Smooth muscle cell (in vitro differentiated cells): ENCODE measurements around the gene ATP5F1E. TPM values are rescaled to one million over a fixed set of nuclear protein-coding genes. Genes with fewer than 3 reads are reported as not detected.

ENCODE experiments used
- DNase-seq: peaks from one replicate; lab custom pipeline; 2025; ENCODE audit not compliant: unreplicated experiment; lab: John Stamatoyannopoulos, UW
- H2AFZ ChIP-seq: fragments of 200-600 bp; sonication (generic); 2 replicates; pipeline ENCODE4 v1.6.0; 2016; ENCODE audit warnings: antibody characterized with exemption, low read depth, mild to moderate bottlenecking
- H3F3A ChIP-seq: fragments of 200-600 bp; sonication (generic); 2 replicates; pipeline ENCODE4 v1.6.0; 2017; ENCODE audit warnings: antibody characterized with exemption, low read depth
- H3K27ac ChIP-seq: fragments of 200-600 bp; sonication (generic); 2 replicates; pipeline ENCODE4 v1.5.1; 2016; ENCODE audit warnings: low read depth, mild to moderate bottlenecking
- H3K27me3 ChIP-seq: fragments of 200-600 bp; sonication (generic); 2 replicates; pipeline ENCODE4 v1.6.1; 2016; ENCODE audit warnings: low read depth, mild to moderate bottlenecking
- H3K36me3 ChIP-seq: fragments of 200-600 bp; sonication (generic); 2 replicates; pipeline ENCODE4 v1.5.1; 2016; ENCODE audit warnings: low read depth
- H3K4me1 ChIP-seq: fragments of 200-600 bp; sonication (generic); 2 replicates; pipeline ENCODE4 v1.5.1; 2016; ENCODE audit warnings: low read depth
- H3K4me2 ChIP-seq: fragments of 200-600 bp; sonication (generic); 2 replicates; pipeline ENCODE4 v1.6.0; 2016; ENCODE audit warnings: mild to moderate bottlenecking
- H3K4me3 ChIP-seq: fragments of 200-600 bp; sonication (generic); 2 replicates; pipeline ENCODE4 v1.5.1; 2016; ENCODE audit warnings: mild to moderate bottlenecking
- H3K79me2 ChIP-seq: fragments of 200-600 bp; sonication (generic); 2 replicates; pipeline ENCODE4 v1.6.0; 2016; ENCODE audit warnings: low read depth, mild to moderate bottlenecking
- H3K9ac ChIP-seq: fragments of 200-600 bp; sonication (generic); 2 replicates; pipeline ENCODE4 v1.6.0; 2016; ENCODE audit warnings: low read depth
- H3K9me3 ChIP-seq: fragments of 200-600 bp; sonication (generic); replicated peaks from 2 replicates; pipeline ENCODE4 v1.5.1; 2016; ENCODE audit warnings: low read depth
- H4K20me1 ChIP-seq: fragments of 200-600 bp; sonication (generic); 2 replicates; pipeline ENCODE4 v1.6.0; 2016; ENCODE audit warnings: low read depth
- WGBS: methylation state at CpG from one replicate; pipeline ENCODE4 v1.1.7; 2016; ENCODE audit warnings: low lambda C conversion rate; 5-methylcytosine and 5-hydroxymethylcytosine counted together
- polyA plus RNA-seq: library from polyadenylated mRNA; unstranded; fragments of >200 nt; fragmentation: Nextera tagmentation; extraction: Ambion mirVana; gene quantifications from 2 replicates; pipeline ENCODE4 v1.2.1, GENCODE V29; 2016
- total RNA-seq: library from RNA; depleted of rRNA; stranded (reverse); fragments of >200 nt; gene quantifications from 2 replicates; pipeline ENCODE4 v1.2.3, GENCODE V29; 2014
- TF ChIP-seq, protein P1 (sequence below): fragments of 200-600 bp; sonication (generic); IDR thresholded peaks from 2 replicates; pipeline ENCODE4 v1.5.1; 2017; ENCODE audit warnings: borderline replicate concordance, mild to moderate bottlenecking, antibody characterized with exemption; ENCODE audit not compliant: insufficient read depth, poor library complexity, severe bottlenecking

ATP5F1E gene
- total and polyA plus RNA-seq, 2 experiments from 2014 or later, result 48.6 to 265 TPM

DNA sequence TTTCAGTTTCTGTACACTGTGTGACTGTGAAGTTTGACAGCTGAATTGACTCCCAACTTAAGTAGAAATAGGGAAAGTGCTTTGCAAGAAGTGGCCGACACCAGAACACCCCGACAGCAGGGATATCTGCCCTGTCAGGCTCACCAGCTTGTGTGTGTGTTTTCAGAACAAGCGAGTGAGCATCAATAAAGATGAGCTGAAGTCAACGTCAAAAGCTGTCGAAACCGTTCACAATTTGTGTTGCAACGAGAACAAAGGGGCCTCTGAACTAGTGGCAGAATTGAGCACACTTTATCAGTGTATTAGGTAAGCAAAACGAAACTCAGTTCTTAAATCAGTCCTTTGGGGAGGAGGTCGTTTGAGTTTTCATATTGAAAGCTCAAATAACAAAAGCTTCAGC lies 40.4 kb downstream of the ATP5F1E start:
- peaks cover 14% of the 10 kb centered on the region for H3K36me3 ChIP-seq
- no peak overlapping the region for H3K27ac ChIP-seq
- peaks cover 19% of the 10 kb centered on the region for H3F3A ChIP-seq
- H3K4me3 ChIP-seq, result no peak overlapping the region
- TF ChIP-seq, protein P1, sequence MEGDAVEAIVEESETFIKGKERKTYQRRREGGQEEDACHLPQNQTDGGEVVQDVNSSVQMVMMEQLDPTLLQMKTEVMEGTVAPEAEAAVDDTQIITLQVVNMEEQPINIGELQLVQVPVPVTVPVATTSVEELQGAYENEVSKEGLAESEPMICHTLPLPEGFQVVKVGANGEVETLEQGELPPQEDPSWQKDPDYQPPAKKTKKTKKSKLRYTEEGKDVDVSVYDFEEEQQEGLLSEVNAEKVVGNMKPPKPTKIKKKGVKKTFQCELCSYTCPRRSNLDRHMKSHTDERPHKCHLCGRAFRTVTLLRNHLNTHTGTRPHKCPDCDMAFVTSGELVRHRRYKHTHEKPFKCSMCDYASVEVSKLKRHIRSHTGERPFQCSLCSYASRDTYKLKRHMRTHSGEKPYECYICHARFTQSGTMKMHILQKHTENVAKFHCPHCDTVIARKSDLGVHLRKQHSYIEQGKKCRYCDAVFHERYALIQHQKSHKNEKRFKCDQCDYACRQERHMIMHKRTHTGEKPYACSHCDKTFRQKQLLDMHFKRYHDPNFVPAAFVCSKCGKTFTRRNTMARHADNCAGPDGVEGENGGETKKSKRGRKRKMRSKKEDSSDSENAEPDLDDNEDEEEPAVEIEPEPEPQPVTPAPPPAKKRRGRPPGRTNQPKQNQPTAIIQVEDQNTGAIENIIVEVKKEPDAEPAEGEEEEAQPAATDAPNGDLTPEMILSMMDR, result no peak
- WGBS, result 95% methylated on average over 9 of the region's 9 CpGs
- peaks cover 6% of the 10 kb centered on the region for H4K20me1 ChIP-seq
- DNase-seq, result no peak
- no peaks in the 10 kb centered on the region for H3K27me3 ChIP-seq
- H2AFZ ChIP-seq, result no peak overlapping the region
- H3K4me1 ChIP-seq, result no peaks in the 10 kb centered on the region
- no peaks in the 10 kb centered on the region for H3K79me2 ChIP-seq
- no peak overlapping the region for H3K9ac ChIP-seq
- no peaks in the 10 kb centered on the region for H3K9me3 ChIP-seq
- no peak overlapping the region for H3K4me2 ChIP-seq

DNA sequence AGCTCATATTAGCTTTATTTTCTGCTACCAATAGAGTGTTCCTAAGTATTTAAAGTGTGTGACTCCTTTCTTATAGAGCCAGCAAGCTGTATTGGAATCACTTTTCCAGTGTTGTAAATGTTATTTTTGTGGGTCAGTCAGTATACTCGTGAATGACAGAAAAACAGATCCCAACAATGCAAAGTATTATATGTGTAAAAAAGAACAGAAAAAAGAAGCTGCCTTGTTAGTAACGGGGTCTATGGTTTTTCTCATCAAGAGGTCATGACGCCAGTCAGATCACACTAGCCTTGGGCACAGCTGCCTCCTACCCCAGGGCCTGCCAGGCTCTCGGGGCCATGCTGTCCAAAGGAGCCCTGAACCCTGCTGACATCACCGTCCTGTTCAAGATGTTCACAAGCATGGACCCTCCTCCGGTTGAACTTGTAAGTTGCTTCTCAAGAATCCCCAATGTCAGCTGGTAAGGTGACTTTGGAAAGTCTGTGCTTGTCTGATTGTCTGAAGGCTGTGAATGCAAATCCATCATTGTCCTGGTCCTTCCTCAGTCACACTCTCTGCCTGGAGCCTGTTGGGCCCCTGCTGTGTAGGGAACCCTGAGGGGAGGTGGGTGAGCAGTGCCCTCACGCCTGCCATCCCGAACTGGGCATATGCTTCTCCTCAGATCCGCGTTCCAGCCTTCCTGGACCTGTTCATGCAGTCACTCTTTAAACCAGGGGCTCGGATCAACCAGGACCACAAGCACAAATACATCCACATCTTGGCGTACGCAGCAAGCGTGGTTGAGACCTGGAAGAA lies 41.3 kb downstream of the ATP5F1E start:
- no peak overlapping the region for H3K27ac ChIP-seq
- H3K9ac ChIP-seq, result no peak overlapping the region
- no peaks in the 10 kb centered on the region for H3K4me1 ChIP-seq
- H3K79me2 ChIP-seq, result peaks cover 5% of the 10 kb centered on the region
- peaks cover 10% of the 10 kb centered on the region for H3F3A ChIP-seq
- H3K36me3 ChIP-seq, result peaks cover 14% of the 10 kb centered on the region
- WGBS, result 98% methylated on average over 14 of the region's 14 CpGs
- TF ChIP-seq, protein P1, result no peak
- H2AFZ ChIP-seq, result no peak overlapping the region
- no peak for DNase-seq
- peaks cover 14% of the 10 kb centered on the region for H4K20me1 ChIP-seq
- H3K4me3 ChIP-seq, result no peak overlapping the region
- no peaks in the 10 kb centered on the region for H3K27me3 ChIP-seq
- H3K9me3 ChIP-seq, result no peaks in the 10 kb centered on the region
- no peak overlapping the region for H3K4me2 ChIP-seq

DNA sequence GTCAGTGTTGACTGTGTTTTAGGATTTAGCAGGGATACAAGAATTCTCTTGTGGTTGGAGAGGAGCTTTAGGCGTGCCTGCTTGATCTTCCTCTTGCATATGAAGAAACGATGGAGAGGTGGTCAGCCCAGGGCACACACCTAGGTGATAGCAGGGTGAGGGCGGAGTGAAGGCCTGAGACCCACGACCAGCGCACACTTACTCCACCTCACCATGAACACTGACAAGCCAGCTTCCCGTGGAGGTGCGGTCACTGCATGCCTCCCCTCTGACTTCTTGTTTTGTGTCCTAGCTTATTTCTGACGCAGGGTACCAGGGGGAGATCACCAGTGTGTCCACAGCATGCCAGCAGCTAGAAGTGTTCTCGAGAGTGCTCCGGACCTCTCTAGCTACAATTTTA lies 42.9 kb downstream of the ATP5F1E start:
- H3K9me3 ChIP-seq, result no peaks in the 10 kb centered on the region
- H4K20me1 ChIP-seq, result peaks cover 26% of the 10 kb centered on the region
- H3K36me3 ChIP-seq, result peaks cover 14% of the 10 kb centered on the region
- no peak overlapping the region for H3K4me2 ChIP-seq
- no peak overlapping the region for H3K27ac ChIP-seq
- no peaks in the 10 kb centered on the region for H3F3A ChIP-seq
- no peak overlapping the region for H2AFZ ChIP-seq
- 93% methylated on average over 10 of the region's 10 CpGs for WGBS
- H3K4me3 ChIP-seq, result no peak overlapping the region
- no peak for DNase-seq
- TF ChIP-seq, protein P1, result no peak
- H3K4me1 ChIP-seq, result no peaks in the 10 kb centered on the region
- H3K79me2 ChIP-seq, result peaks cover 19% of the 10 kb centered on the region
- H3K27me3 ChIP-seq, result no peaks in the 10 kb centered on the region
- no peak overlapping the region for H3K9ac ChIP-seq

DNA sequence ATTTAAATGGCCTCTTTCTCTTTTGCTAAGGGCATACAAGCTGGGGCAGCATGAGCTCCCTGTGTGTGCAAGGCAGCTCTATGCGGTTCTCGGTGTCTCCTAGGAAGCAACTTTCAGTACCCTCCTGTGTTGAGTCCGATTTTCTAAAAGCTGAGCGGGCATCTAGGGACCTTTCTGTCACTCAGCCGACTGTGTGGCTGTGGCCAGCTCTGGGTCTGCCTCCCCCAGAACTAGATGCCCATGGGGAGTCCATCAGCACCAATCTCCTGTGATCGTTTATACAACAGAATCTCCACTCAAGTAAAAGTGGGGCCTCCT lies 43.6 kb downstream of the ATP5F1E start:
- 97% methylated on average over 6 of the region's 6 CpGs for WGBS
- no peak overlapping the region for H3K4me3 ChIP-seq
- no peak for DNase-seq
- no peak overlapping the region for H3K9ac ChIP-seq
- H3K27me3 ChIP-seq, result no peaks in the 10 kb centered on the region
- peaks cover 14% of the 10 kb centered on the region for H3K36me3 ChIP-seq
- H3K27ac ChIP-seq, result no peak overlapping the region
- H2AFZ ChIP-seq, result no peak overlapping the region
- H3K4me1 ChIP-seq, result no peaks in the 10 kb centered on the region
- H3K4me2 ChIP-seq, result no peak overlapping the region
- no peaks in the 10 kb centered on the region for H3F3A ChIP-seq
- peaks cover 26% of the 10 kb centered on the region for H4K20me1 ChIP-seq
- peaks cover 26% of the 10 kb centered on the region for H3K79me2 ChIP-seq
- TF ChIP-seq, protein P1, result no peak
- no peaks in the 10 kb centered on the region for H3K9me3 ChIP-seq
